PFSK-1 (cell line): ENCODE data around the gene LEPR.

Experiments
- POLR2AphosphoS5 ChIP-seq: IDR thresholded peaks from 2 replicates; pipeline ENCODE4 v1.6.1; 2012; ENCODE audit warnings: low read depth, mild to moderate bottlenecking, control low read depth, low read length, moderate library complexity
- REST ChIP-seq, 2 experiments: IDR thresholded peaks; 2 replicates each; pipeline versions ENCODE4 v1.6.1 to v1.8.0; 2011 to 2012; ENCODE audit warnings: low read depth in 2 of 2, low read length in 2 of 2, control low read depth in 1 of 2, inconsistent platforms in 1 of 2, mild to moderate bottlenecking in 1 of 2, moderate library complexity in 1 of 2; ENCODE audit not compliant: insufficient read depth in 1 of 2
- TAF1 ChIP-seq: IDR thresholded peaks from 2 replicates; pipeline ENCODE4 v1.6.1; 2012; ENCODE audit warnings: low read length, control low read depth, borderline replicate concordance; ENCODE audit not compliant: insufficient read depth

- no peak for TF ChIP-seq POLR2AphosphoS5
- TF ChIP-seq REST (IDR thresholded peaks at IDR 0.05; ENCODE audit: insufficient read depth in 1 of 2, low read depth in 2 of 2, low read length in 2 of 2) = no peak
- TF ChIP-seq TAF1 = no peak
Observed at GRCh38 chr1:65440915-65441314, 20.4 kb downstream of the LEPR start.
